DND-41 (cell line): ENCODE data around the gene POU2F3.

Experiments used
- ATAC-seq: fragments of 200-7000 bp; cut with Tn5 transposase; 3 replicates; pipeline ENCODE4 v1.9.1; 2021; ENCODE audit warnings: low read depth; ENCODE audit not compliant: insufficient read depth
- DNase-seq: peaks from one replicate; pipeline ENCODE4 v3.0.0-alpha.2; 2020
- H2AFZ ChIP-seq: 2 replicates; pipeline ENCODE4 v1.6.0; 2012; ENCODE audit warnings: low read depth, low read length
- H3K27ac ChIP-seq: 2 replicates; pipeline ENCODE4 v1.5.1; 2012; ENCODE audit warnings: low read length, inconsistent platforms
- H3K27me3 ChIP-seq: fragments of 200-600 bp; sonication (generic); 2 replicates; pipeline ENCODE4 v1.6.0; 2012; ENCODE audit warnings: low read length, mild to moderate bottlenecking, inconsistent platforms; ENCODE audit not compliant: insufficient read depth, poor library complexity
- H3K36me3 ChIP-seq: 2 replicates; pipeline ENCODE4 v1.5.1; 2012; ENCODE audit warnings: low read length, inconsistent platforms; ENCODE audit not compliant: insufficient read depth
- H3K4me1 ChIP-seq: 2 replicates; pipeline ENCODE4 v1.5.1; 2012; ENCODE audit warnings: mild to moderate bottlenecking, low read length; ENCODE audit not compliant: insufficient read depth
- H3K4me2 ChIP-seq: 2 replicates; pipeline ENCODE4 v1.6.0; 2012; ENCODE audit warnings: mild to moderate bottlenecking, moderate library complexity, low read length, inconsistent platforms; ENCODE audit not compliant: insufficient read depth
- H3K4me3 ChIP-seq, 2 experiments: fragments of 200-600 bp in 1 of 2; shearing (Covaris generic) in 1 of 2; 2 replicates each; pipeline ENCODE4 v1.5.1; 2012 to 2016; ENCODE audit warnings: inconsistent platforms in 2 of 2, low read length in 2 of 2, mild to moderate bottlenecking in 2 of 2, low read depth in 1 of 2, moderate library complexity in 1 of 2
- H3K79me2 ChIP-seq: 2 replicates; pipeline ENCODE4 v1.6.0; 2012; ENCODE audit warnings: low read length, inconsistent platforms; ENCODE audit not compliant: insufficient read depth
- H3K9ac ChIP-seq: 2 replicates; pipeline ENCODE4 v1.6.0; 2012; ENCODE audit warnings: low read depth, mild to moderate bottlenecking, inconsistent platforms, low read length, moderate library complexity
- H3K9me3 ChIP-seq: 2 replicates; pipeline ENCODE4 v1.5.1; 2012; ENCODE audit warnings: low read length, moderate library complexity, mild to moderate bottlenecking, inconsistent platforms; ENCODE audit not compliant: insufficient read depth, severe bottlenecking
- H4K20me1 ChIP-seq: 2 replicates; pipeline ENCODE4 v1.6.0; 2012; ENCODE audit warnings: low read length; ENCODE audit not compliant: insufficient read depth
- EZH2 ChIP-seq: IDR thresholded peaks from 3 replicates; pipeline ENCODE4 v1.6.1; 2012; ENCODE audit warnings: borderline replicate concordance, low read depth, mild to moderate bottlenecking, moderate library complexity, low read length, inconsistent platforms; ENCODE audit not compliant: severe bottlenecking
- TF ChIP-seq, protein P1 (sequence below): IDR thresholded peaks from 2 replicates; pipeline ENCODE4 v1.5.1; 2012; ENCODE audit warnings: borderline replicate concordance, low read length, moderate library complexity, mild to moderate bottlenecking; ENCODE audit not compliant: poor library complexity, severe bottlenecking; ENCODE audit errors: extremely low read depth

The POU2F3 gene

DNA sequence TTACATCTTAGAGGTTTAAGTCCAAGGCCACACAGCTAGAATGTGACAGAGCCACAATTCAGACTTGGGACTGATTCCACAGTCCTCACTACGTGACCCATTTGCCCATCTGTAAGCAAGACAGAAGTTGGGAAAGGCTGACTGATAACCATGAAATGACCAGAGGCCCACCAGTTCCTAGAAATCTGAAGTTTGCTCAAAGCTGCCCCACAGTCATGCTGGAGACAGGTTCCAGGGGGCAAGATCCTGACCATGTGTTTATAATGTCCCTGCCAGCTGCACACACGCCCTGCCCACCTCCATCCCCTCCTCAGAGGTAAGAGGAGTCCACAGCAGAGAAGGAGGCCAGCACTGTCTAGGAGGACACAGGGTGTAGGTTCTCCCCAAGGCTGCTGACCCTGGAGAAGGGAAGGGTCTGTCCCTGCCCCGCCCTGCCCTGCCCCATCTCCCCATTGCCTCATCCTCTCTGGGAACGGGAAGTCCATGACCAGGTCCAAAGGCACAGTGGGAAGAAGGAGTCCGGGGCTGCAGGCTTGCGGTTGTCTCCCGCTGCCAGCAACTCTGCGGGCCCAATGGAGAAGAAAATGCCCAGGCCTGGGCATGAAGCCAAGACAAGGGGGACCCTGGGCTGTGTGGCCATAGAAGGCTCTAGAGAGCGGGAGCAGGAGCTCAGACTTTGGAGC lies 41.0 kb upstream of the POU2F3 start:
- no peaks in the 10 kb centered on the region for H3K9me3 ChIP-seq
- no peak overlapping the region for H3K9ac ChIP-seq
- H3K27me3 ChIP-seq: peaks cover 28% of the 10 kb centered on the region
- no peak for ATAC-seq
- TF ChIP-seq EZH2: no peak
- TF ChIP-seq, protein P1, sequence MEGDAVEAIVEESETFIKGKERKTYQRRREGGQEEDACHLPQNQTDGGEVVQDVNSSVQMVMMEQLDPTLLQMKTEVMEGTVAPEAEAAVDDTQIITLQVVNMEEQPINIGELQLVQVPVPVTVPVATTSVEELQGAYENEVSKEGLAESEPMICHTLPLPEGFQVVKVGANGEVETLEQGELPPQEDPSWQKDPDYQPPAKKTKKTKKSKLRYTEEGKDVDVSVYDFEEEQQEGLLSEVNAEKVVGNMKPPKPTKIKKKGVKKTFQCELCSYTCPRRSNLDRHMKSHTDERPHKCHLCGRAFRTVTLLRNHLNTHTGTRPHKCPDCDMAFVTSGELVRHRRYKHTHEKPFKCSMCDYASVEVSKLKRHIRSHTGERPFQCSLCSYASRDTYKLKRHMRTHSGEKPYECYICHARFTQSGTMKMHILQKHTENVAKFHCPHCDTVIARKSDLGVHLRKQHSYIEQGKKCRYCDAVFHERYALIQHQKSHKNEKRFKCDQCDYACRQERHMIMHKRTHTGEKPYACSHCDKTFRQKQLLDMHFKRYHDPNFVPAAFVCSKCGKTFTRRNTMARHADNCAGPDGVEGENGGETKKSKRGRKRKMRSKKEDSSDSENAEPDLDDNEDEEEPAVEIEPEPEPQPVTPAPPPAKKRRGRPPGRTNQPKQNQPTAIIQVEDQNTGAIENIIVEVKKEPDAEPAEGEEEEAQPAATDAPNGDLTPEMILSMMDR: no peak
- no peak overlapping the region for H3K4me2 ChIP-seq
- H3K27ac ChIP-seq: no peak overlapping the region
- H2AFZ ChIP-seq: no peak overlapping the region
- no peak overlapping the region for H3K4me3 ChIP-seq
- H4K20me1 ChIP-seq: no peaks in the 10 kb centered on the region
- no peaks in the 10 kb centered on the region for H3K4me1 ChIP-seq
- H3K79me2 ChIP-seq: no peaks in the 10 kb centered on the region
- DNase-seq: no peak
- no peaks in the 10 kb centered on the region for H3K36me3 ChIP-seq

DNA sequence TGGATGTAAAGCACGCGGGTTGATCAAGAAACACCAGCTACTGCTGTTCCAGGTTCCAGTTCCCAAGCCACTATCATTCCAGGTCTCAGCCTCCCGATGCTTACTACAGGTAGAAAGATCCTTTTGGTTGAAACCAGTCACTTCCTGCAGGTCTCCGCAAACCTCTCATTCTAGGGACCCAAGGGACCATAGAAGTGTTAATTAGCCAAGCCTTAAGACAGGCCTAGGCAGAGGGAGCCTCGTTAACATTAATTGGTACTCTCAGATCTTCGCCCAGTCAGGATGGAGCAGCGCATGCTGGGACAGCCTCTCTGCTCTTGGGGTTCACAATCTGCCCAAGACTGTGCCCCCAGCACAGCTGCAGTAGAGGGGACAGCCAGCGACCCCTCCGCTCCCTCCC lies 40.3 kb upstream of the POU2F3 start:
- Histone ChIP-seq H3K4me3 (no peak overlapping the region), H3K4me1 (no peaks in the 10 kb centered on the region), H3K79me2 (no peaks in the 10 kb centered on the region), H3K9me3 (no peaks in the 10 kb centered on the region), H3K36me3 (no peaks in the 10 kb centered on the region), H4K20me1 (no peaks in the 10 kb centered on the region), H3K27me3 (peaks cover 23% of the 10 kb centered on the region), H3K9ac (no peak overlapping the region), H3K4me2 (no peak overlapping the region), H2AFZ (no peak overlapping the region), H3K27ac (no peak overlapping the region)
- DNase-seq (no peak), ATAC-seq (no peak)
- TF ChIP-seq, protein P1: no peak
- TF ChIP-seq EZH2: no peak

DNA sequence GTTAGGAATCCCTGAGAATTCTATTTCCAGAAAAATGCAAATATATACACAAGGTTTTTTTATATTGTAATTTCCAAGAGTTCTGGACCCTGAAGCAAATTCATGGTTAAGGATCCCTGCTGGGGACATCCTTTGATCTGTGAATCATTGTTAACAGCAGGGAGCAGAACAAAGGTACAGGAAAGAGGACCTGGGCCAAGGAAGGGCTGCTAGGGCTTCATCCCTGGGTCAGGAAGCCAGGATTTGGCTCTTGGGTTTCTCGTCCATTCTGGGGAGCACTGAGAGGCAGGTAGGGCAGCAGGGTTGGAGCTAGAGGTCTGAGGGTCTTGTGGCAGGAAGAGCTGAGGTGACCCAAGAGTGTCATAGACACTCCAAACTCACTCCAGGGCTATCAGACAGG lies 39.3 kb upstream of the POU2F3 start:
- TF ChIP-seq EZH2: no peak
- TF ChIP-seq, protein P1: no peak
- no peak for ATAC-seq
- no peaks in the 10 kb centered on the region for H3K79me2 ChIP-seq
- no peak overlapping the region for H2AFZ ChIP-seq
- H3K27ac ChIP-seq: no peak overlapping the region
- no peak for DNase-seq
- no peak overlapping the region for H3K9ac ChIP-seq
- peaks cover 20% of the 10 kb centered on the region for H3K27me3 ChIP-seq
- H3K36me3 ChIP-seq: no peaks in the 10 kb centered on the region
- H3K4me1 ChIP-seq: no peaks in the 10 kb centered on the region
- no peaks in the 10 kb centered on the region for H3K9me3 ChIP-seq
- H3K4me2 ChIP-seq: no peak overlapping the region
- H3K4me3 ChIP-seq: no peak overlapping the region
- H4K20me1 ChIP-seq: no peaks in the 10 kb centered on the region
